Measurements from ENCODE around the gene GXYLT1. TPM values are rescaled to one million over a fixed set of nuclear protein-coding genes. Genes with fewer than 3 reads are reported as not detected.
A peak's percentile ranks its signal among the peaks of the same experiment; 100 is the strongest.

GXYLT1 gene
- polyA plus RNA-seq, 4 donors: 1.8 to 12.7 (median 2.6) TPM

DNA sequence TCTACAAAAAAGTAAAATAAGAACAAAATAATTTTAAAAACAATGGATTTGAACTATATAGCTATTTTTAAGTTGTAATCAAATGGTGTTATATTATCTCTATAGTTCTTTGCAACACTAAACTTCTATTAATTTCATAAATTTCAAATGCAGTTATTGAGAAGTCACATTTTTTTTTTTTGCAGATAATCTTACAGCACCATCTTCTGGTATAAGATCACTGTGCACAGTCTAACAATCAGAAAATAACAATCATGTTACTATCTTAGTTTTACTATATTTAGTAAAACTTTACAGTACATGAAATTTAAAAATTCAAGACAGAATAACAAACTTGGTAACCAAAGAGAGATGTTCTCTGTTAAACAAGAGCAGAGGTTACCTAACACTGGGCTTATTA, 40.6 kb downstream of the GXYLT1 start:
- peaks cover 1 to 3% (median 2%) of the 10 kb centered on the region in 3 donors for H3K36me3 ChIP-seq (ENCODE audit: control insufficient read depth in 3 of 3, insufficient read depth in 2 of 3, low read depth in 1 of 3, low read length in 3 of 3)
- H3K4me3 ChIP-seq (ENCODE audit: low read depth in 1 of 3, low read length in 3 of 3): no peak overlapping the region
- H3K27ac ChIP-seq (ENCODE audit: low read depth in 1 of 3, low read length in 2 of 3): no peak overlapping the region
- no peaks in the 10 kb centered on the region for H3K9me3 ChIP-seq (ENCODE audit: control insufficient read depth in 2 of 2, insufficient read depth in 1 of 2, low read depth in 1 of 2, low read length in 1 of 2)
- FAIRE-seq: peak; percentile 71
- DNase-seq: no peak
- no peaks in the 10 kb centered on the region for H3K27me3 ChIP-seq (ENCODE audit: control insufficient read depth in 3 of 3, insufficient read depth in 3 of 3, low read length in 3 of 3)
- H3K4me1 ChIP-seq (ENCODE audit: control insufficient read depth in 3 of 3, insufficient read depth in 2 of 3, low read depth in 1 of 3, low read length in 2 of 3): no peaks in the 10 kb centered on the region

DNA sequence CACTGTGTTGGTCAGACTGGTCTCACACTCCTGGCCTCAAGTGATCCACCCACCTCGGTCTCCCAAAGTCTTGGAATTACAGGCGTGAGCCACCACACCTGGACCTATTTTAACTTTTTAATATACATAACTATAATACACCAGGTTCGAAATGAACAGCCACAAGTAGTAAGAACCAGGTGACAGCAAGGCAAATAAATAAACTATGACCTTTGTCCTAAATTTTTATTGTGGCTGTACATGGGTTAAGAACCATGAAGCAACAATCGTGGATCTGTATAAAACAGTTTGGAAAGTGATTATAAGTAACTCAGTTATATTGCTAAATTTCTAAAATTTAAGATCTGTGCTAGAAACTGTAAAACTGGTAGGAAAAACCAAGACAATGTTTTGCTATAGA, 41.5 kb downstream of the GXYLT1 start:
- peak; percentile 30 to 62 for DNase-seq
- no peaks in the 10 kb centered on the region for H3K27me3 ChIP-seq (ENCODE audit: control insufficient read depth in 3 of 3, insufficient read depth in 3 of 3, low read length in 3 of 3)
- FAIRE-seq: peak; percentile 19
- no peak overlapping the region for H3K4me3 ChIP-seq (ENCODE audit: low read depth in 1 of 3, low read length in 3 of 3)
- 19 to 60% (median 41%) methylated on average over 4 of the region's 4 CpGs for WGBS, 3 donors
- H3K4me1 ChIP-seq (ENCODE audit: control insufficient read depth in 3 of 3, insufficient read depth in 2 of 3, low read depth in 1 of 3, low read length in 2 of 3): no peaks in the 10 kb centered on the region
- H3K27ac ChIP-seq (ENCODE audit: low read depth in 1 of 3, low read length in 2 of 3): no peak overlapping the region
- H3K36me3 ChIP-seq (ENCODE audit: control insufficient read depth in 3 of 3, insufficient read depth in 2 of 3, low read depth in 1 of 3, low read length in 3 of 3): peaks cover 1 to 2% (median 2%) of the 10 kb centered on the region in 3 donors
- H3K9me3 ChIP-seq (ENCODE audit: control insufficient read depth in 2 of 2, insufficient read depth in 1 of 2, low read depth in 1 of 2, low read length in 1 of 2): no peaks in the 10 kb centered on the region

DNA sequence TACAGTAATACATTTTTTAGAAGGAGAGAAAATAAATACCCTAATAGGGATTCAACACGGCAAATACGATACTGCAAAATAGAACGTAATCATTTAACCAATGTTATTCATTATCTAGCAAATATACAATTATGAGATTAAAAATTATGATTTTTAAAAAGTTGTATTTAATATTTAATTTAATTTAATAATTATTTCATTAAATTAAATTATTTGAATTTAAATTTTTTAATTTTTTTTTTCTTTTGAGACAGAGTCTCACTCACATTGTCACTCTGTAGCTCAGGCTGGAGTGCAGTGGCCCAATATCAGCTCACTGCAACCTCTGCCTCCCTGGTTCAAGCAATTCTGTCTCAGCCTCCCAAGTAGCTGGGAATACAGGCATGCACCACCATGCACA, 42.0 kb downstream of the GXYLT1 start:
- FAIRE-seq (no peak), DNase-seq (no peak)
- WGBS, 3 donors: 95 to 99% (median 97%) methylated on average over 3 of the region's 3 CpGs
- Histone ChIP-seq H3K27ac (ENCODE audit: low read depth in 1 of 3, low read length in 2 of 3) (no peak overlapping the region), H3K36me3 (ENCODE audit: control insufficient read depth in 3 of 3, insufficient read depth in 2 of 3, low read depth in 1 of 3, low read length in 3 of 3) (peaks cover 1 to 2% (median 1%) of the 10 kb centered on the region in 3 donors), H3K27me3 (ENCODE audit: control insufficient read depth in 3 of 3, insufficient read depth in 3 of 3, low read length in 3 of 3) (no peaks in the 10 kb centered on the region), H3K4me1 (ENCODE audit: control insufficient read depth in 3 of 3, insufficient read depth in 2 of 3, low read depth in 1 of 3, low read length in 2 of 3) (no peaks in the 10 kb centered on the region), H3K4me3 (ENCODE audit: low read depth in 1 of 3, low read length in 3 of 3) (no peak overlapping the region), H3K9me3 (ENCODE audit: control insufficient read depth in 2 of 2, insufficient read depth in 1 of 2, low read depth in 1 of 2, low read length in 1 of 2) (no peaks in the 10 kb centered on the region)

DNA sequence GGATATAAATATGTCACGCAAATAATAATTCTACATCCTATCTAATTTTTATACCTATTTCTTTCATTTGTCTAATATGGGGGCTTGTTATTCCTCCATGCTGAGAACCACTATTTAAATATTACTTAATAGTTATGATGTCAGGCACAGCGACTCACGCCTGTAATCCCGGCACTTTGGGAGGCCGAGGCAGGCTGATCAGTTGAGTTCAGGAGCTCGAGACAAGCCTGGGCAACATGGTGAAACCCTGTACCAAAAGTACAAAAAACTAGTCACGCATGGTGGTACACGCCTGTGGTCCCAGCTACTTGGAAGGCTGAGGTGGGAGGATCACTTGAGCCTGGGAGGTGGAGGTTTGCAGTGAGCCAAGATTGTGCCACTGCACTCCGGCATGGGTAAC, 45.2 kb downstream of the GXYLT1 start:
- H3K27ac ChIP-seq (ENCODE audit: low read depth in 1 of 3, low read length in 2 of 3): no peak overlapping the region
- no peaks in the 10 kb centered on the region for H3K9me3 ChIP-seq (ENCODE audit: control insufficient read depth in 2 of 2, insufficient read depth in 1 of 2, low read depth in 1 of 2, low read length in 1 of 2)
- H3K4me3 ChIP-seq (ENCODE audit: low read depth in 1 of 3, low read length in 3 of 3): no peak overlapping the region
- no peak for DNase-seq
- 94 to 96% (median 96%) methylated on average over 9 of the region's 9 CpGs for whole genome bisulfite sequencing, 3 donors
- peaks cover 0 to 2% (median 2%) of the 10 kb centered on the region in 3 donors for H3K36me3 ChIP-seq (ENCODE audit: control insufficient read depth in 3 of 3, insufficient read depth in 2 of 3, low read depth in 1 of 3, low read length in 3 of 3)
- H3K27me3 ChIP-seq (ENCODE audit: control insufficient read depth in 3 of 3, insufficient read depth in 3 of 3, low read length in 3 of 3): no peaks in the 10 kb centered on the region
- H3K4me1 ChIP-seq (ENCODE audit: control insufficient read depth in 3 of 3, insufficient read depth in 2 of 3, low read depth in 1 of 3, low read length in 2 of 3): no peaks in the 10 kb centered on the region
- FAIRE-seq: no peak

DNA sequence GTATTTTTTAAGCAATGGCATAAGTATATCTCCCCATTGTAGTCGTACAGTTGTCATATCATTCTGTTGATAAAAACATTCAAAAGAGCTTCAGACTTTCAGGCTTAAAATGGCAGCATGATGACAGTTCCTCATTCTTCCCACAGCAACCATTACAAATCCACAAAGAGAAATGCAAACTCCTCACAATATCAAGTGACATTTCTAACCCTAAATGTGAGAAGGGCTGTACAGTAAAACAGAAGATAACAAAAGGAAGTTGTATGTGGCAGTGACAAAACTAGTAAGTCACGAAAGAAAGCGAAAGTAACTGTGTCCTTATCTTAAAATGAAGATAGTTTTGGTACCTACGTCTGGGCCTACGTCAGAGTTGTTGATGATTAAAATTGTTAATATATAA, 46.7 kb downstream of the GXYLT1 start:
- H3K27ac ChIP-seq (ENCODE audit: low read depth in 1 of 3, low read length in 2 of 3): peak overlapping the region in 2 of 3 donors; percentile 41 to 52
- no peak for FAIRE-seq

DNA sequence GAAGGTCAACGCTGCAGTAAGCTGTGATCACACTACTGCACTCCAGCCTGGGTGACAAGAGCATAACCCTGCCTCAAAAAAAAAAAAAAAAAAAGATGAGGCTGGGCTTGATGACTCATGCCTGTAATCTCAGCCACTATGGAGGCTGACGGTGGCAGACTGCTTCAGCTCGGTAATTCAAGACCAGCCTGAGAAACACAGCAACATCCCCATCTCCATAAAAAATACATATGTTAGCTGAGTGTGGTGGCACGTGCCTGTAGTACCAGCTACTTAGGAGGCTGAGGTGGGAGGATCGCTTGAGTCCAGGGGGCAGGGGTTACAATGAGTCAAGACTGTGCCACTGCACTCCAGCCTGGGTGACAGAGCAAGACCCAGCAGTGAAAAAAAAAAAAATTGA, 50.4 kb downstream of the GXYLT1 start:
- no peak for FAIRE-seq
- peak; percentile 16 to 29 for DNase-seq

More for the DNA sequence above, 46.7 kb downstream of the GXYLT1 start:
- Histone ChIP-seq H3K4me3 (ENCODE audit: low read depth in 1 of 3, low read length in 3 of 3) (peak overlapping the region in 1 of 3 donors; percentile 15), H3K27me3 (ENCODE audit: control insufficient read depth in 3 of 3, insufficient read depth in 3 of 3, low read length in 3 of 3) (no peaks in the 10 kb centered on the region), H3K9me3 (ENCODE audit: control insufficient read depth in 2 of 2, insufficient read depth in 1 of 2, low read depth in 1 of 2, low read length in 1 of 2) (no peaks in the 10 kb centered on the region), H3K4me1 (ENCODE audit: control insufficient read depth in 3 of 3, insufficient read depth in 2 of 3, low read depth in 1 of 3, low read length in 2 of 3) (no peaks in the 10 kb centered on the region), H3K36me3 (ENCODE audit: control insufficient read depth in 3 of 3, insufficient read depth in 2 of 3, low read depth in 1 of 3, low read length in 3 of 3) (peaks cover 0 to 5% (median 2%) of the 10 kb centered on the region in 3 donors)
- 7 to 24% (median 9%) methylated on average over 5 of the region's 5 CpGs for WGBS, 3 donors
- peak; percentile 20 to 79 for DNase-seq

DNA sequence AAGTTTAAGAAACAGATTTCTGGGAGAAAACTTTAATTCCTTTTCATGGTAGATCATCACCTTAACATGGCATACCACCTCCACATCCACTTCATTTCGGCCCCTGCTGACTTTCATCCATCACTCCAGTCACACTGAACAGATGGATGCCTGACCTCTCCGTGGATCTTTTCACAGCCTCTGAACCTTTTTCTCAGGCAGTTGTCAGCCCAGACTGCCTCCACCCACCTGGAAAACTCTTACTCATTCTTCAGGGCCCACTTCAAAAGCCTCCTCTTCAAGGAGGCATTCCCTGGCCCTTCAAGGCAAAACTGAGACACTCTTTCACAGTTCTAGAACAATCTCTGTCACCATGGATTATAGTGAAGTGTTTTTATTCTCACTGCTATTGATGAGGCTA, 52.9 kb downstream of the GXYLT1 start:
- H3K4me3 ChIP-seq (ENCODE audit: low read depth in 1 of 3, low read length in 3 of 3): no peak overlapping the region
- H3K4me1 ChIP-seq (ENCODE audit: control insufficient read depth in 3 of 3, insufficient read depth in 2 of 3, low read depth in 1 of 3, low read length in 2 of 3): no peaks in the 10 kb centered on the region
- no peak overlapping the region for H3K27ac ChIP-seq (ENCODE audit: low read depth in 1 of 3, low read length in 2 of 3)
- H3K9me3 ChIP-seq (ENCODE audit: control insufficient read depth in 2 of 2, insufficient read depth in 1 of 2, low read depth in 1 of 2, low read length in 1 of 2): no peaks in the 10 kb centered on the region
- FAIRE-seq: no peak
- WGBS, 3 donors: 84 to 95% (median 91%) methylated on average over 2 of the region's 2 CpGs
- H3K27me3 ChIP-seq (ENCODE audit: control insufficient read depth in 3 of 3, insufficient read depth in 3 of 3, low read length in 3 of 3): no peaks in the 10 kb centered on the region
- no peak for DNase-seq
- H3K36me3 ChIP-seq (ENCODE audit: control insufficient read depth in 3 of 3, insufficient read depth in 2 of 3, low read depth in 1 of 3, low read length in 3 of 3): peaks cover 0 to 8% (median 2%) of the 10 kb centered on the region in 3 donors

More for the DNA sequence above, 50.4 kb downstream of the GXYLT1 start:
- Histone ChIP-seq H3K27me3 (ENCODE audit: control insufficient read depth in 3 of 3, insufficient read depth in 3 of 3, low read length in 3 of 3) (no peaks in the 10 kb centered on the region), H3K4me1 (ENCODE audit: control insufficient read depth in 3 of 3, insufficient read depth in 2 of 3, low read depth in 1 of 3, low read length in 2 of 3) (no peaks in the 10 kb centered on the region), H3K27ac (ENCODE audit: low read depth in 1 of 3, low read length in 2 of 3) (no peak overlapping the region), H3K36me3 (ENCODE audit: control insufficient read depth in 3 of 3, insufficient read depth in 2 of 3, low read depth in 1 of 3, low read length in 3 of 3) (peaks cover 0 to 8% (median 2%) of the 10 kb centered on the region in 3 donors), H3K4me3 (ENCODE audit: low read depth in 1 of 3, low read length in 3 of 3) (no peak overlapping the region), H3K9me3 (ENCODE audit: control insufficient read depth in 2 of 2, insufficient read depth in 1 of 2, low read depth in 1 of 2, low read length in 1 of 2) (no peaks in the 10 kb centered on the region)
- WGBS, 3 donors: 72 to 85% (median 73%) methylated on average over 5 of the region's 5 CpGs

DNA sequence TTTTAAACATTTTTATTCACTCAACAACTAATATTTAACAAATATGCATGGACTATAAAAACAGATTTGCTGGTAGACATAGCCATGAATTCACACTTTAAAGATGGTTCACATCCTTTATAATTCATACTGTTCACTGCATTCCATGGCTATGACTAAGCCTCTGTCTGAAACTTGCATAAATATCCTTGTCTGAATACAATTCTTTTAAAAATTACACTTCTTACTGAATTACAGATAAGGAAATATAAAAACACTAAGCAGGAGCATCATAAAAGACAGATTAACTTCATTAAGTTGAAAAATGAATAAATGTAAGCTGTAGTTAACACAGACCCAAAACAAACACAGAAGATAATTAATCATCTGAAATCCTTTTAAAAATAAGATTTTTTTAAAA, 53.8 kb downstream of the GXYLT1 start:
- no peak overlapping the region for H3K4me3 ChIP-seq (ENCODE audit: low read depth in 1 of 3, low read length in 3 of 3)
- DNase-seq (no peak), FAIRE-seq (no peak)
- no peak overlapping the region for H3K27ac ChIP-seq (ENCODE audit: low read depth in 1 of 3, low read length in 2 of 3)
- H3K4me1 ChIP-seq (ENCODE audit: control insufficient read depth in 3 of 3, insufficient read depth in 2 of 3, low read depth in 1 of 3, low read length in 2 of 3): no peaks in the 10 kb centered on the region
- no peaks in the 10 kb centered on the region for H3K27me3 ChIP-seq (ENCODE audit: control insufficient read depth in 3 of 3, insufficient read depth in 3 of 3, low read length in 3 of 3)
- H3K9me3 ChIP-seq (ENCODE audit: control insufficient read depth in 2 of 2, insufficient read depth in 1 of 2, low read depth in 1 of 2, low read length in 1 of 2): no peaks in the 10 kb centered on the region
- H3K36me3 ChIP-seq (ENCODE audit: control insufficient read depth in 3 of 3, insufficient read depth in 2 of 3, low read depth in 1 of 3, low read length in 3 of 3): peaks cover 0 to 8% (median 0%) of the 10 kb centered on the region in 3 donors

DNA sequence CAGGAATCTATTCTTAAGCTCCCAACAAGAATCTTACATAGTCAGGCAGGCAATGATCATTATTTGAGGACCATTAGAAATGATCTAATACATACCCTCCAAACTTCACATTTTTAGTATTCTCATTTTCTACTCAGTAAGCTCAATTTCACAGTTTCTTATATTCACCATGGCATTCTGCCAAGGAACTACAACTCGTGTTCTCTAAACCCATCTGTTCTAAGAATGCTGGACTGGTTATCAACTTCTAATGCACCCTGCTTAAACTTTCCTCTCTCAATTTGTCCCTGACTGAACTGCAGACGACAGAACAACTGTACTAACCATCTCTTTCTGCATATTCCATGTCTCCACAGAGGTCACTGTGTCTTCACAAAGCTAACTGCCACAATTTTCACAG, 58.6 kb downstream of the GXYLT1 start:
- no peak for DNase-seq
- 55 to 72% (median 70%) methylated on average over 2 of the region's 2 CpGs for WGBS, 3 donors
- Histone ChIP-seq H3K9me3 (ENCODE audit: control insufficient read depth in 2 of 2, insufficient read depth in 1 of 2, low read depth in 1 of 2, low read length in 1 of 2) (no peaks in the 10 kb centered on the region), H3K4me3 (ENCODE audit: low read depth in 1 of 3, low read length in 3 of 3) (no peak overlapping the region), H3K27me3 (ENCODE audit: control insufficient read depth in 3 of 3, insufficient read depth in 3 of 3, low read length in 3 of 3) (no peaks in the 10 kb centered on the region), H3K36me3 (ENCODE audit: control insufficient read depth in 3 of 3, insufficient read depth in 2 of 3, low read depth in 1 of 3, low read length in 3 of 3) (peaks cover 0 to 2% (median 0%) of the 10 kb centered on the region in 3 donors), H3K27ac (ENCODE audit: low read depth in 1 of 3, low read length in 2 of 3) (no peak overlapping the region), H3K4me1 (ENCODE audit: control insufficient read depth in 3 of 3, insufficient read depth in 2 of 3, low read depth in 1 of 3, low read length in 2 of 3) (no peaks in the 10 kb centered on the region)
- no peak for FAIRE-seq
